NCI-H510A treated with DMSO at 0.1 percent for 48 hours (cell line): Measurements from ENCODE around the gene TUBB4A.
"Not testable (repeated sequence)": the region's sequence is repeated elsewhere in the genome, so short reads cannot be mapped to it uniquely, and the experiment has no call there.

Source experiments
- DNase-seq: peaks from one replicate; lab custom pipeline; 2025; lab: John Stamatoyannopoulos, UW

TUBB4A gene

GRCh38 chr19:6524311-6524710, 22.2 kb upstream of the TUBB4A start:
- DNase-seq: no peak

GRCh38 chr19:6522712-6523111, 20.6 kb upstream of the TUBB4A start:
- no peak for DNase-seq

- no peak for DNase-seq
These were observed 19.9 kb upstream of the TUBB4A start for GRCh38 chr19:6521718-6522646.

GRCh38 chr19:6519289-6519688, 17.2 kb upstream of the TUBB4A start:
- DNase-seq: no peak

GRCh38 chr19:6518145-6518911, 16.2 kb upstream of the TUBB4A start:
- DNase-seq: no peak

GRCh38 chr19:6516659-6517291, 14.7 kb upstream of the TUBB4A start:
- DNase-seq: peak; percentile 41

GRCh38 chr19:6516018-6516658, 14.0 kb upstream of the TUBB4A start:
- DNase-seq: no peak

- no peak for DNase-seq
These were observed 12.9 kb upstream of the TUBB4A start for GRCh38 chr19:6514926-6515544.

- no peak for DNase-seq
These were observed 12.0 kb upstream of the TUBB4A start for GRCh38 chr19:6514089-6514488.

- no peak for DNase-seq
These were observed 8.5 kb upstream of the TUBB4A start for GRCh38 chr19:6510618-6511017.

- DNase-seq: no peak
These were observed 7.2 kb upstream of the TUBB4A start for GRCh38 chr19:6509118-6509971.

- DNase-seq: not testable (repeated sequence)
These were observed 6.1 kb upstream of the TUBB4A start for GRCh38 chr19:6508028-6508771.

GRCh38 chr19:6503407-6504201, 1.5 kb upstream of the TUBB4A start:
- no peak for DNase-seq

GRCh38 chr19:6500837-6501739, 1.0 kb downstream of the TUBB4A start:
- DNase-seq: no peak

- no peak for DNase-seq
These were observed 2.9 kb downstream of the TUBB4A start for GRCh38 chr19:6499052-6499790.

- no peak for DNase-seq
These were observed 3.6 kb downstream of the TUBB4A start for GRCh38 chr19:6498294-6499036.

GRCh38 chr19:6495947-6496346, 6.2 kb downstream of the TUBB4A start:
- DNase-seq: no peak
